ENCODE results near the gene FMO5. TPM values are rescaled to one million over a fixed set of nuclear protein-coding genes. Genes with fewer than 3 reads are reported as not detected.

Gene FMO5
- total RNA-seq, 6 experiments from 2014 or later: 0.21 to 0.53 (median 0.31) TPM; not detected in 1

GRCh38 chr1:147151244-147151643 is 73.9 kb downstream of the FMO5 start:
- Mint-ChIP-seq H3K4me1 (ENCODE audit: low read depth) (no peaks in the 10 kb centered on the region), H3K4me3 (no peak overlapping the region), H3K9me3 (no peaks in the 10 kb centered on the region), H3K27ac (no peak overlapping the region), H3K27me3 (ENCODE audit: insufficient read depth) (no peaks in the 10 kb centered on the region), H3K36me3 (ENCODE audit: low read depth) (peaks cover 19% of the 10 kb centered on the region)
- TF ChIP-seq CTCF (IDR thresholded peaks at IDR 0.05): no peak
- no peak for DNase-seq

- no peaks in the 10 kb centered on the region for H3K4me1 Mint-ChIP-seq (ENCODE audit: low read depth)
- no peaks in the 10 kb centered on the region for H3K9me3 Mint-ChIP-seq
- DNase-seq: no peak
- no peaks in the 10 kb centered on the region; the same call in 1 of the 2 replicates for H3K27me3 Mint-ChIP-seq (ENCODE audit: insufficient read depth)
- no peak overlapping the region for H3K27ac Mint-ChIP-seq
- no peaks in the 10 kb centered on the region for H3K36me3 Mint-ChIP-seq (ENCODE audit: low read depth)
- H3K4me3 Mint-ChIP-seq: no peak overlapping the region
- TF ChIP-seq CTCF (IDR thresholded peaks at IDR 0.05): no peak
Measured at GRCh38 chr1:147142886-147143285, 82.3 kb downstream of the FMO5 start.

Other genes with a start within 250 kb of the FMO5 start
- 10 to 100 TPM in 5 of 6 experiments, 1 to 10 TPM in 1; 8.7 to 13.2 (median 11.5) TPM for gene PRKAB2, start 52.9 kb downstream of the FMO5 start, total RNA-seq (2021; fragmentation: NEBNext Ultra II Directional; extraction: Animal tissue kit (Norgen Biotek cat#: 25700))
- gene CHD1L, start 17.3 kb upstream of the FMO5 start, total RNA-seq (2021; fragmentation: NEBNext Ultra II Directional; extraction: Animal tissue kit (Norgen Biotek cat#: 25700)): 10 to 100 TPM; 34.4 to 43.2 (median 38.0) TPM